ENCODE results near the gene AQP7.

- TF ChIP-seq POLR3A (IDR thresholded peaks at IDR 0.05; ENCODE audit: borderline replicate concordance, extremely low read depth, insufficient read depth, insufficient read length) = no peak
- no peak for TF ChIP-seq ZBTB8A (IDR thresholded peaks at IDR 0.05; ENCODE audit: partially characterized antibody)
- no peak for TF ChIP-seq NFYB (IDR thresholded peaks at IDR 0.05; ENCODE audit: extremely low read depth, insufficient read length)
- TF ChIP-seq CTCF (IDR thresholded peaks at IDR 0.05 in 2 of 3, conservative IDR thresholded peaks at IDR 0.05 in 1 of 3; ENCODE audit: insufficient read depth in 2 of 3, low read depth in 1 of 3, low read length in 3 of 3) = peak; percentile 79 to 84 (median 83)
- no peak for TF ChIP-seq TEAD1 (CRISPR knock-in tag; IDR thresholded peaks at IDR 0.05)
- TF ChIP-seq MYC (IDR thresholded peaks at IDR 0.05; ENCODE audit: low read depth, low read length) = no peak
- no peak for TF ChIP-seq MYC (CRISPR knock-in tag; IDR thresholded peaks at IDR 0.05; ENCODE audit: borderline replicate concordance, low read depth)
- TF ChIP-seq ZEB2 (IDR thresholded peaks at IDR 0.05) = no peak
- TF ChIP-seq ZNF3 (CRISPR knock-in tag; IDR thresholded peaks at IDR 0.05) = no peak
Observed at GRCh38 chr9:33374634-33375237, 27.6 kb downstream of the AQP7 start.
